NCI-H1930 (cell line): ENCODE results near the gene NDUFAF3.

Source experiments
- DNase-seq, 2 experiments: peaks; one replicate each; lab custom pipeline; 2025; lab: John Stamatoyannopoulos, UW

NDUFAF3 gene

DNA sequence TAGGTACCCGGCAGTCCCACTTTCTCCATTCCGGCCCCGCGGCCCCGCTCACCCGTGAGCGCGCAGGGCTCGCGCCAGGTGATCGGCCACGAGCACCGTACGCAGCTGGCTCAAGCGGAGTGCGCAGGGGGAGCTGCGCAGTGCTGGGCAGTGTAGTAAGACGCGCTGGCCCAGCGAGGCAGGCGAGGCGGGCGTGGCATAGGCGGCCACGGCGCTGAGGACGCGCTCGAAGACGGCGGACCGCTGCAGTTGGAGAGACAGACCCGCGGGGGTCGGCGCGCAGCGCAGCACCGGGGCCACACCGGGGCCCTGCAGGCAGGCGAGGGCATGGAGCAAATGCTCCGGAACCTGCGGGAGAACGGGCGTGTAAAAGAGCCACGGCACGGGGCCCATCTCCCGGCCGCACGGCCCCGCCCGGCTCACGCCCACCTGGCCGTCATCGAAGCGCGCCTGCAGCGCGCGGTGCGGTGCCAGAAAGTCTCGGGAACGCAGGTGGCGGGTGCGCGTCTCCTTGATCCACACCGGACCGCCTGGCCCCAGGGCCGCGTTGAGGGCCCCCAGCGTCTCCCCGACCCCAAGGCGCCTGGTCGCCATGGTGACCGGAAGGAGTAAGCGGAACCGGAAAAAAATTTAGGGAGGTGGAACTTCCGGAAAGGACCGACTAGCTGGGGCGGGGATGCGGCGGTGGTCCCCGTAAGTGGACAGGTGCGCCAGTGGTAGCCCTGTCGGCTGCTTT lies 3.8 kb upstream of the NDUFAF3 start, which contains the start of gene DALRD3:
DALRD3 (minus strand) TSS at position 610 of the 736 bp plus-strand sequence; CDS start at position 594, 16 bp downstream.
- peak; percentile 69 to 71 for DNase-seq

DNA sequence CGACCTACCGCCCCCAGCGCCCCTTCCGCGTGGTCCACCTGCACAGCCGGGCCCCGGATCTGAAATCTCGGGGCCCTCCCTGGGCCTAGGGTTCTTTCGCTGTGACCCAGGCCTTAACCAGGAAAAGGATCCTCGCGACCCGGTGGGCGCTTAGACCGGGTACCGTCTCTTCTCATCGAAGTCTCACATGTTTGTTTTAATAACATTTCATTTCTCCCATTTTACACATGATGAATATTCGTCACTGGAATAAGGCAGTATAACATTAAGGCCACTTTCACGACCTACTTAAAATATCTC lies 3.3 kb upstream of the NDUFAF3 start:
- DNase-seq = no peak

DNA sequence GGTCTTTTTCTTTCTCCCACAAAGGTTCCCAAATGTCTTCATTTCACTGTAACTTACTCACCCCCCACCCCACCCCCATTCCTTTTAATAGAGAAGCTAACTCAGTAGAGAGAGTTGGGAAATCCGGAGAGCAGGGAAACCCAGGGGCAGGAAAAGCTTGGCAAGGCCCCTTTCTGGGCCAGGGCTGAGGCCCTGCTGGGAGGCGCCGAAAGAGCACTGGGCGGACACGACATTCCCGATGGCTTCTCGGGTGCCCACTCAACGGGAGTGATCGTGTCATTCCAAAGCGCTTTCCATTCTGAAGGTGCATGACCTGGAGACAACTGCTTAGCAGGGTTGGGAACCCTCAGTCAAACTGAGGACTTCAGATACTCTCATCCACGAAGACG lies 2.0 kb upstream of the NDUFAF3 start:
- no peak for DNase-seq

DNA sequence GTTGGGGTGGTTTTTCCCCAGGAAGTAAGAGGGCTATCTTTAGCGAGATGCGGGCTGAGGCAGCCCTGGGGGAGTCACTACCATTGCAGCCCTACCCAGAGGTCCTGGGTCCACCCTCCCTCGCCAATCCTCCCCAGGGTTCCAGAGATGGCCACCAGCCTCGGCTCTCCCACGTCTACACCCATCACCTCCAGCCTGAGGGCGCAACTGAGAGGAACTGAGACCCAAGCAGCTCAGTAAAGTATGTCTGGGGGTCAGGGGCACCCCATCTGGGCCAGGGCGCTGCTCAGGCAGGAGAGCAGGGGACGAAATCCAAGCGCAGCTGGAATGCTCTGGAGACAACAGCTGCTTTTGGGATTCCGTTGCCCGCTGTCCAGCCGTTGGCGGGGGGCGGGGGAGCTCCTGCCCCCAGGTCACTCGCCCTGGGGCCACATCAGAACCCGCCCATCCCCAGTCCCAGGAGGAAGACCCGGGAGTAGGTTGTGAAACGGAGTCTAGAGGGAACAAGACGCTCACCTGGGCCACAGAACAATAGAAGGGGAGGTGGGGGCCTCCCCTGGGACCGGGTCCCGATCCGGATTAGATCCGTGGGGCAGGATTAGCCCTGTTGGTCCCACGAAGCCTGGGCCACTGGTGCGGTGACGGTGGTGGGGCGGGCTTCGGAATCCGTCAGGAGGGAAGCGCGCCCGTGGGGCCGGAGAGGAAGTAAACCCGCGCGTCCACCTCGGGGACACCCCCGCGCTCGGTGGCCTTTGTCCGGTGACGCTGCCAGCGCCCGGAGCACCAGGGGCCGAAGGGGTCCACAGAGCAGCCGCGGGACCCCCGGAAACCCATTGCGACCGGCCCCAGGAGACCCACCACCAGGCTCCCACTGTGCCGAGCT lies 1.4 kb upstream of the NDUFAF3 start:
- DNase-seq = no peak

DNA sequence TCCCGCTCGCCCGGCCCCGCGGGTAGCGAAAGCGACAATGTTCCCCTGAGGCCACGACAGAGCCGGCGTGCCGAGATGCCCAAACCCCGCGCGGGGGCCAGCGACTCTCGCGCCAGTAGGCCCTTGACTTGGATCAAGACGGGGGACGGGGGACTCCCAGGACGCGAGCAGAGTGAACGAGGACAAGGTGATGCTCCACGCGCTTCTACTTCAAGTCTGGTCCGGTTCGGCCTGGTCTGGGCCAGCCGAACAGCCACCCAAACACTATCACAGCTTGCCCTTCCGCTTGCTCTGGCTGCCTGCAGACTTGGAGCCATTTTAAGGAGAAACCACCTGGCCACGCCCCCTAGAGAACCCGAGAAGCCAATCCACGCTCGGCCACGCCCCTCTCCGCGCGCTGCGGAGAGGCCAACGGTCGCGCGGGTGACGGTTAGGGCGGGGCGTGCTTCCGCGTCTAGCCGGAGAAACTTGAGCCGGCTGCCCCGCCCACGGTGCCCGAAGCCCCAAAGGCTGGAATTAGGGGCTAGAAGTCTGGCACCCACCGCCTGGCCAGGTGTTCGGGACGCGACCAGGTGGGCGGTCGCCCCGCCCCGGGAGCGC lies 608 bp upstream of the NDUFAF3 start:
- peak; percentile 91 to 95 for DNase-seq

DNA sequence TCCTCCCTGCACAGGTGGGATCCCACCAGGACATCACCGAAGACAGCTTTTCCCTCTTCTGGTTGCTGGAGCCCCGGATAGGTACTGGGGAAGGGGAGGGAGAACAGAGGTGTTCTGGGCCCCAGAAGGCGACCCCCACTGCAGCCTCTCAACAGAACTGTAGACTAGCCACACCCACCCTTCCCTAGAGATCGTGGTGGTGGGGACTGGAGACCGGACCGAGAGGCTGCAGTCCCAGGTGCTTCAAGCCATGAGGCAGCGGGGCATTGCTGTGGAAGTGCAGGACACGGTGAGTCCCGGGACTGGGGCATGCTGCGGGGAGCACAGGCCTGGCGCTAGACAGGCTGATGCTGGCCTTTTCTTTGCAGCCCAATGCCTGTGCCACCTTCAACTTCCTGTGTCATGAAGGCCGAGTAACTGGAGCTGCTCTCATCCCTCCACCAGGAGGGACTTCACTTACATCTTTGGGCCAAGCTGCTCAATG lies 809 bp downstream of the NDUFAF3 start:
- DNase-seq = no peak

DNA sequence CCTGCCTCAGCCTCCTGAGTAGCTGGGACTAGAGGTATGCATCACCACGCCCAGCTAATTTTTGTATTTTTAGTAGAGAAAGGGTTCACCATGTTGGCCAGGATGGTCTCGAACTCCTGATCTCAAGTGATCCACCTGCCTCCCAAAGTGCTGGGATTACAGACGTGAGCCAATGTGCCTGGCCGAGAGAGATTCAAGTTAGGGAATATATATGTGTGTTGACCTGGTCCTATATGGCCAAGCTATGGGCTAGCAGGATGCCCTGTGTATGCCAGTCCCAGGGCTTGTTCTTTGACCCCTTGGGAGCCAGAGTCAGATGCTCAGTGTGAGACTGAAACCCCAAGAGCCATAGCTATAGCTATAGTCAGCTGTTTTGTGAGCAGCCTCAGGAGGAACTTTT lies 1.9 kb downstream of the NDUFAF3 start:
- no peak for DNase-seq

DNA sequence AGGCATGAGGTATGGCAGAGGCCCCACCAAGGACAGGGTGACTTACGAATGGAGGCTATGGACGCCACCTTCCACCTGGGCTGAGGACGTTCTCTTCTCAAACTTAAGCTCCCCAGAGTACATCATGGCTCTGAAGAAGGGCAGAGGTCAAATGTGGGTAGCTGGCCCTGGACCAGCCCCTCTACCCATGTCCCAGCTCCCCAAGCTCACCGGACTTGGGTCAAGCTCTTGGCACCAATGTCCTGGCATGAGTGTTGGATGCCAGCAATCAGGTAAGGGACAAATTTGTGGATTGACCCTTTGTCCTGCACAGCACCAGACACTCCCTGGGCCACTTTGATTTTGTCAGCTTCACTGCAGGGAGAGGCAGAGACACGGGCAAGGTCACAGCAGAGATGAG lies 2.5 kb downstream of the NDUFAF3 start:
- DNase-seq = no peak

DNA sequence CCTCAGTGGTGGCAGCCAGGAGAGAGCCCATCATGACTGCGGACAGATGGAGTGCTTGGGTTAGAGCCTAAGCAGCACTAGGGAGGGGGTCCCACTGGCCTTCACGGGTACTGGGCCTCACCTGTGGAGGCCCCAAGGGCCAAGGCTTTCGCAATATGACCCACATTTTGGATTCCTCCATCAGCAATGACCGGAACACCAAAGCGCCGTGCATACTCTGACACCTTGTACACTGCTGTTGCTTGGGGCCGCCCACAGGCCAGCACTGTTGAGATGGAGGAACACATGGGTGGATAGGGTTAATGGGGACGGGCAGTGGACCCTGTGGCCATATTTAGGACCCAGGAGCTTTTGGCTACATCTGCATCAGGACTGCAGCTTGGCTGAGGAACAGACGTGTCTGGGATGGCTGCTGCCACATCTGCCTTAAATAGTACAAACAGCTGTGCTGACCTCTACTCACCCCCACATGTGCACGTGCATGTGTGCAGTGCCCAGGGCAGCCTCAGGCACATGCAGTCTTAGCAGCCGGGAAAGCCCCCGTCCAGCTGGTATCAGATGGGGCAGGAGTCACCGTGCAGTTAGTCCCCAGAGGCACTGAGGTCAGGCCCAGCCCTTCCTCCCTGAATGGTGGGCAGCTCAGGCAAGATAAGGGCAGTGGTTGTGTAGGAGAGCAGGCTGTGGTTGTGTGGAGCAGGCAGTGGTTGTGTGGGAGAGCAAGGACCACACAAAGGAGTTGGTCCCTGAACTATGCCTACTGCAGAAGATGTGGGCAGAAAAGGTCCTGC lies 3.3 kb downstream of the NDUFAF3 start:
- DNase-seq = no peak

DNA sequence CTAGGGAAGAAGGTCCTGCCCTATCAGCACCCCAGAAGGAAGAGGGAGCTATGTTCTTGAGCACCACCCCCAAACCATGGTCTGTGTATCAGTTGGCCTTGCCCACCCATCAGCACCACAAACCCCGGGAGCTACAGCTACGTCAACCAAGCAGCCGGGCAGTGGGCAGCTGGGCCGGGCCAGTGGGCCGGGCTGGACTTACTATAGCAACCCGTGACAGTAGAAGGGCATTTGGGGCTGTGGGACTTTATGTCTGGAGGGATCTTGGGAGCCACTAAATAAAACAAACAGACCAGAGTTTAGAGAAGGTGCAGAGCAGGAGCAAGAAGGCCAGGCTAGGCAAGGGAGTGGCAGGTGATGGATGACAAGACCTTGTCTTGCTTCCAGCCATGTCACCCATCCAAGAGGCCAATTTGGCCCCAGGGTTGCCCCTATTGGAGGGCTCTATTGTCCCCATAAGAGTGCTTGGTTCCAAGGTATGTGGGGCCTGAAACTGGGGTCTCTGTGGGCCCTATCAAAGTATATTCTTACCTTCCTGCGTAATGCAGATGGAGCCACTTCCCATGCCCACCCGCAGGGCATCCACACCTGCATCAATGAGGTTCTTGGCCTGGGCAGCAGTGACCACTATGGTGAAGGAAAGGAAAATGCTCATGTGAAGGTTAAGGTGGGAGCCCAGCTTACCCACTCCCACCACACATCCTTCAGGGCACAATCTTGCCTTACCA lies 4.0 kb downstream of the NDUFAF3 start:
- no peak for DNase-seq

DNA sequence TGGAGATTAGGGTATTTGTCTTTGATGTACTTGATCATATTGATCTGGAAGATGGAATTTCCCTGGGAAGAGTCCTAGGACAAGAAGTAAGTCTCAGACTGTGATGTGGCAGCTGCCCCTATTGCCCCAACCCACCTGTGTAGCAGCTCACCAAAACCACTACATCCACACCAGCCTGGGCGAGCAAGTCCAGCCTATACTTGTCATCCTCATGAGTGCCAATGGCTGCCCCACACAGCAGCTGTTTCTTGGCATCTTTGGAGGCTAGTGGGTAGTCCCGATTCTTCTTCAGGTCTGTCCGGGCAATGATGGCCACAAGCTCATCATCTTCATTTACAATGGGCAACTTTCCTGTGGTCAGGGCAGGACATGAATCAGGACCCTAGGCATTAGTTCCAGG lies 4.6 kb downstream of the NDUFAF3 start:
- no peak for DNase-seq

DNA sequence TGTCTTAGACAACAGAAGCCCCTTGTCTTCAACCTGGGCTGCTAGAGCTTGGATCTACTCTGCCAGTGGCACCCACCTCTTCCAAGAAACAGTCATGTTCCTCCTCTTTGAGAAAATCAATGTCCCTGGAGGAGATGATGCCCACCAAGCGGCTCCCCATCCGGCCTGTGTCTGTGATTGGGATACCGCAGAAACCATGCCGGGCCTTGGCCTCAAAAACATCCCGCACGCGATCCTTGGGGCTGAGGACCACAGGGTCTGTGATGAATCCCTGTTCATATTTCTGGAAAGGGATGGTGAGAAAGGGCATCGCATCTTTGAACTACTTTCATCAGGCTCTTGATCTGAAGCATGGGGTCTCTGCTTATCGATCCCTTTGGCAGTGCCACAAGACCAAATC lies 5.7 kb downstream of the NDUFAF3 start:
- no peak for DNase-seq

DNA sequence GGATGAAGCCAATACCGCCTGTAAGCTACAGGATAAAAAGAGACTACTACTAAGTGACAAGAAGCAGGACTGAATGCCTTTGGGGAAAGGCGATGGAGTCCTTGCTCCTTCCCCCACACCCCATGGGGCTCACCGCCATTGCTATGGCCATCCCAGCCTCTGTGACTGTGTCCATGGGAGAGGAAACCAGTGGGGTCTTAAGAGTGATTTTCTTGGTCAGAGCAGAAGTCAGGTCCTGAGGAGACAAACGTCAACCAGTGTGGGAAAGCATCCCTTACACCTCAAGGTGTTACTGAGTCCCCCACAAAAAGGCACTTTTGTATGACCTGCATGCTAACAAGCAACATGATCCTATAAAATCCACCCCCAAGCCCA lies 6.4 kb downstream of the NDUFAF3 start:
- no peak for DNase-seq

DNA sequence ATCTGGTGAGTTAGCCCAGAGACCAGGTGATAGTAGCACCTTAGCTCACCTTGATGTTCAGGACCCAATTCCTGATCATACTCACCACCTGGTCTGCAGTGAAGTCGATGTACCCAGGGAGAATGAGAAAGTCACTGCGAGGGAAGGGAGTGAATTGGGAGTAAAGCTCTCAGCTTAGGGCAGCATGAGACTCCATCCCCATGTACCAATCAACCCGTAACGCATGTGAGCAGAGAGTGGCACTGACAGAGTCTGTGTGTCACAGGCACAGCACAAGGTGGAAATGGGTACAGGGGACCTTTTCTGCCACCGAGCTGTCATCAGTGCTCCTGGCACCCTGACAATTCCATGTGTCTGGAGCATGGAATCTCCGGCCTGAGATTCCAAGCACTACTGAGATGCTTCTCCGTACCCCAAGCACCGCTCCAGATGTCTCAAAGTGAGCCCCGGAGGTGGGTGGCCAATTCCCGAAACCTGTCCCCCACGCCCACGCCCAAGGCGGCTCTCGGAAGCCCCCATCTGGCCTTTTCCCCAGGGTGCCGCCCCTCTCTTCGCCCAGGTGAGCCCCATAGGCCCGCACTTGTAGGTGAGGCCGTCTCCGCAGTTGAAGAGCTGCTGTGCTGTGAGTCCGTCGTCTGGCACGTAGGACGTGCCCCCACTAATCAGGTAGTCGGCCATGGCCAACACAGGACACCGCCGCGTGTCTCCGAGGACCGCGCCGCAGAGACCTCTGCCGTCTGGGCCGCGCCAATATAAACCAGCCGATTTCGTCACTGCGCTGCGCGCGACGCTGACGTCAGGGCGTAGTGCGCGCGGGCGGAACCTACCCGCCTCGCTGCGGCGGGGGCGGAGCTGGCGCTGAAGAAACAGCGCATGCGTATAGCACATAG lies 7.0 kb downstream of the NDUFAF3 start, which contains the start of gene IMPDH2:
IMPDH2 (minus strand) TSS at position 726 of the 890 bp plus-strand sequence; CDS start at position 678, 48 bp downstream.
- DNase-seq = peak; percentile 84 to 90

DNA sequence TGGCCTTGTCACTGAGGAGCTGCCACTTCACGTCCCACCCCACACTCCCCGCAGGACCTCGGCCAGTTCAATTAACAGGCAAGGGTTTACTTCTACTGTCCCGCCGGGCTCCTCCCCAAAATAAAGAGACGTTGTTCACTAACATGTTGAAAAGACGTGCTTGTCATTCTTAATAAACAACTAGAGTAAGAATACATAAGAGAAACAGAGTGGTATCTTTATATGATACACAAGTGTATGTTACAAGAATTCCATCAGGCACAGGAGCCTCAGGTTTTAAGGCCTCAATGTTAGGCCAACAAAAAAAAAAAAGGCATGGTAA lies 7.6 kb downstream of the NDUFAF3 start:
- DNase-seq = no peak

DNA sequence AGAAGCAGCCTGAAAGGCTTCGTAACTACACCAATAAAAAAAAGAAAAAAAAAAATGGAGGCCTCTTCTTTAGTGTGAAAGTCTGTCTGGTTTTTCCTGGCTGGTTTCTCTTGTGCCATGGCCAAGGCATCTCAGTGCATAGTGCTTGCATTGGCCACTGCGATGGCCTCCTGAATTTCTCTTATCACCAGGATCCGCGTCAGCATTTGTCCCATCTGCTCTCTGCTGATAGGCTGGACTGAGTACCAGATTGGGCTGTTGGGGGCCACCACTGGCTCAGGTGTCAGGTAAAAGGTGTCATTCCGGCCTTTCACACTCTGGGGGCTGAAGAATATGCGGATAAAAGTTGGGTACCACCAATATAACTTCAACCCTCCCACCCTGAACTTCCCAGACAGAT lies 8.4 kb downstream of the NDUFAF3 start:
- no peak for DNase-seq

DNA sequence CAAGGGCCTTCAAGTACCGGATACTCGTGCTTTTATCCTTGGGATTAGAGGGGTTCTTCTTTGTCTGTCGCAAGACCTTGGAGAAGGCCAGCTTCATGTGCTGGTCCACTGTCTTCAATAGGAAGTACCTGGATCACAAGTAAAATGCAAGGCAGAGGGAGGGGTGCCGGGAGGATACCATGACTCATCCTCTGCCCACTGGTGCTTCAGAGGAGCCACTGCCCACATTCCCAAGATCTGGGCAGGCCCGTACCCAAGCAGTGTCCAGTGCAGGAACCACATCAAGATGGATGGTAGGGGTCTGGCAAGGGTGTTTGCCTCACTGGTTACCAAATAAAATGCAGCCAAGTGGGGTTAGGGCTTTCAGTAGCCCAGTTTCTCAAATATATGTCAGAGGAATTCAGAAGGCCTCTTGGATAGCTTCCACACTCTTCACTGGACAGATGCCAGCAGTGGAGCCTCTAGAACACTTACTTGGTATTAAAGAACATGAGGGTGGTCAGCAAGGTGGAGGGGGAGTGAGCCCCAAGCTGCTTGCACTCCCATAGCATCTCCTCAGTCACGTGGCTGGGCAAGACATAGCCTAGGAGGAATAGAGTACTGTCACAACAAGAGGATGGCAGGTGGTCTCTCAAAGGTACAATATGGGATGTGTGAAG lies 10.9 kb downstream of the NDUFAF3 start:
- no peak for DNase-seq

DNA sequence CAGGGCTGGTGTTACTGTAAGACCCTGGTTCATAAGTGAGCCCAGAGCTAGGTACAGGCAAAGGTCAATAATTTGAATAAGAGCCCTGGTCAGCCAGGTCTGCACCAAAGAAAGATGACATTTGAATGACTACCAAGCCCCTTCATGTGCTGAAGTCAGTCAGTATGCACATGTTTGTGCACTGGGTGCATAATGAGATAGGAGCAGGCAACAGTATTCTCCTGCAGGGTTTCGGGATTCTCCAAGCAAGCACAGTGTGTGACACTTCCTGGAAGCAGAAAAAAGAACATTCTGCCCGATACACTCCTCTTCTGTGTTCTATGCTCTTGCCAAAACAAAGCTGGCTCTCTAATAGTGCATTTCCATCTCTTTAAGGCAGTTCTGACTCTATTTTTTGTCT lies 12.7 kb downstream of the NDUFAF3 start:
- no peak for DNase-seq

DNA sequence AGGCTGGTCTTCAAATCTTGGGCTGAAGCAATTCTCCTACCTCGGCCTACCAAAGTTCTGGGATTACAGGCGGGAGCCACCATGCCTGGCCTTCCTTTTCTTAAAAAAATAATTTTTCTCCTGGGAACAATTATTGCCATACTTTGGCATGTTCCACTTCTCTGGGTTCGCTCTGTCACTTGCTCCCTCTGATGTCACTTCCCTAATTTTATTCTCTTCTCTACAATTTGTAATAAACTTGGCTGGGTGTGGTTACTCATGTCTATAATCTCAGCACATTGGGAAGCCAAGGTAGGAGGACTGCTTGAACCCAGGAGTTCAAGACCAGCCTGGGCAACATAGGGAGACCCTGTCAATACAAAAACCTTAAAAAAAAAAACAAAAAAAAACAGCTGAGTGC lies 13.4 kb downstream of the NDUFAF3 start:
- DNase-seq = no peak

DNA sequence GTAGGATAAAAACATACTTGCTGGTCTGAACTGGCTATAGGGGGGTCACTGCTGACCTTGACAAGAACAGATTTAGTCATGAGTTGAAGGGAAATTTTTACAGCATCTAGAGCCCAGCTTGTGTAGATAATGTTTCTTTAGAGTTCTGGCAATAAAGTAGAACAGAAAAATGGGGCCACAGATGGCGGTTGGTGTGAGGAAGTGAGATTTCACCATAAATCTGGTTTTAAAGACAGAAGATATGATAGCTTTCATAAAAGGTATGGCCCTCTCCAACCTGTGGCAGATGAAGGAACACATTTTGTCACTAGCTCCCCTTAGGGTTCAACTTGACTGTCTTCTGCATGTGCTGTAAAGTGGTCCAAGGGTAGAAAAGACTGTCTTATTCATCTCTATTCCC lies 31.6 kb downstream of the NDUFAF3 start:
- DNase-seq = no peak
